ENCODE results near the gene PTTG1IP. TPM values are rescaled to one million over a fixed set of nuclear protein-coding genes. Genes with fewer than 3 reads are reported as not detected.

The PTTG1IP gene
- total RNA-seq, 1 donor from 2014 or later, result 464 TPM

DNA sequence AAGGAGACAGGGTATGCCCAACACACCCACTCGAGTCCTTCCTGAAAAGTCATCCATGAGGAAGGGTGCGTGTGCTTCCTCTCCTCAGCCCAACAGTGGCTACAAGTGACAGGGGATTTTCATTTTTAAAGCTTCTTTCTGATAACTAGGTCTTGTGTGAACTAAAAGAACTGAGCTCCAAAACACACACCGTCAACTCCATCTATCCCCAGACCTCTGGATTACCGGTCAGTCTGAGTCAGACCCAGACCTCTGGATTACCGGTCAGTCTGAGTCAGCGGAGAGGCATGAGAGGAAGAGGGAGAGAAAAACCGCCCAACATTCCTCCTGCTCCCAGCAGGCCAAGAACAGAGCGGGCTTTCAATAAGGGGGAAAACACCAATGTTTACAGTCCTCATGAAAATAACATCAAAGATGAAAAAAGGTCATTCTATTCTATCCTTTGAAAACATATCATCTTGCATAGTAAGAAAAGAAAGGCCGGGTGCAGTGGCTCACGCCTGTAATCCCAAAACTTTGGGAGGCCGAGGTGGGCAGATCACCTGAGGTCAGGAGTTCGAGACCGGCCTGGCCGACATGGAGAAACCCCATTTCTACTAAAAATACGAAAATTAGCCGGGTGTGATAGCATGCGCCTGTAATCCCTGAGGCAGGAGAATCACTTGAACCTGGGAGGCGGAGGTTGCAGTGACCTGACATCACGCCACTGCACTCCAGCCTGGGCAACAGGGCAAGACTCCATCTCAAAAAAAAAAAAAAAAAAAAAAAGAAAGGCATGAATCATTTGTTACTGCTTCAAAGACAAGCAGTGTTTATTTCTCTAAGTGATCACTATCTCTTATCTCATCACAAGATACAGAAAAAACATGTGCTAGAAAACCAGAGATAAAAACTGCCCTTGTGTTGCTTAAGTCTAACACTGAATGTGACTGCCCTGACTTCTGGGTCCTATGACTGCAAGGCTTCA, 3.4 kb downstream of the PTTG1IP start:
- peak; percentile 81 for DNase-seq (ENCODE audit: extremely low read depth, low read depth, low spot score)

DNA sequence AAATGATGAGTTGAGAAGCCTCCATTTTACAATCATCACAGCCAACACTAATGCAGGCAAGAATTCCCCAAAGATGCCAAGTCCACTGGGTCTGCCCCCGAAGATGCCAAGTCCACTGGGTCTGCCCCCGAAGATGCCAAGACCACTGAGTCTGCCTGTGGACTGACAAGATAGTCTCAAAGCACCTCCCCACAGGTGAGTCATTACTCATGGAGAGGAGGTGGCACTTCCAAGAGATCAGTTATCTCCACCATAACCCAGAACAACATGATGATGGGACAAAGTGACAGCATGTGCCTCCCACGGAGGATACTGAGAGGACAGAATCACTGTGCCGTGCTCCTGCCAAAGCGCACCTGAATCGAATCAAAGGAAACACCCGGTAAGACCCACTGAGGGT, 4.8 kb downstream of the PTTG1IP start:
- DNase-seq (ENCODE audit: extremely low read depth, low read depth, low spot score), result no peak

DNA sequence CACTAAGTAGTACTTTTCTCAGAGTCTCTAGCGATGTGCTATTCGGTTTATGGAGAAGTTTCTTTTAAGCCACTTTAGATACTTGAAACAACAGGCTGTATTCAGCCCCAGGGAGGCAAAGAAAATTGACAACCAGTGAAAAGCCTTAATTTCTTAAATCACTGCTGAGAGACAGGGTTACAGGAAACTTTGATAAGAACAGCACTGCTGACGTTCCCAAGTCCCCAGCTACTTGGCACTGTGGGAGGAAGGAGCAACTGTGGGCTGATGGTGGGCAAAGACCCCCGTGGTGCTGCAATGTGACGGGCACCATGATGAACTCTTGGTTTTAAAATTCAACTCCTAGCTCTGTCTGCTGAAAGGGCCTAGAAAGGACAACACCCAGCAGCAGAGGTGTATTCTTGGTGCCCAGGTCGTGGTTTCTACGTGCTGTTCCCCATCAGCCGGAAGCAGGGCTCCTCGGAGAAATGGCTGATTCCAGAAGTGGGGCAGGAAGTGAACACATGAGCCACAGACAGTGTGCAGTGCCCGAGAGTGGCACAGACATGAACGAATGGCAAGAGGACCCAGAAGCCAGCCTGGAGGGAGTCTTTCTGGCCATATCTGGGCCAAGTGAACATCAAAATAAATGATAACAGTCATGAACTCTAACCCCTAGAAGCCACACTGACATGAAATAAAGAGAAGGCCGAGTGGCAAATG, 5.3 kb downstream of the PTTG1IP start:
- DNase-seq (ENCODE audit: extremely low read depth, low read depth, low spot score), result no peak

- no peak for DNase-seq (ENCODE audit: extremely low read depth, low read depth, low spot score)
Observed at GRCh38 chr21:44867464-44867863, 6.0 kb downstream of the PTTG1IP start.

GRCh38 chr21:44866780-44867179, 6.7 kb downstream of the PTTG1IP start:
- no peak for DNase-seq (ENCODE audit: extremely low read depth, low read depth, low spot score)

DNA sequence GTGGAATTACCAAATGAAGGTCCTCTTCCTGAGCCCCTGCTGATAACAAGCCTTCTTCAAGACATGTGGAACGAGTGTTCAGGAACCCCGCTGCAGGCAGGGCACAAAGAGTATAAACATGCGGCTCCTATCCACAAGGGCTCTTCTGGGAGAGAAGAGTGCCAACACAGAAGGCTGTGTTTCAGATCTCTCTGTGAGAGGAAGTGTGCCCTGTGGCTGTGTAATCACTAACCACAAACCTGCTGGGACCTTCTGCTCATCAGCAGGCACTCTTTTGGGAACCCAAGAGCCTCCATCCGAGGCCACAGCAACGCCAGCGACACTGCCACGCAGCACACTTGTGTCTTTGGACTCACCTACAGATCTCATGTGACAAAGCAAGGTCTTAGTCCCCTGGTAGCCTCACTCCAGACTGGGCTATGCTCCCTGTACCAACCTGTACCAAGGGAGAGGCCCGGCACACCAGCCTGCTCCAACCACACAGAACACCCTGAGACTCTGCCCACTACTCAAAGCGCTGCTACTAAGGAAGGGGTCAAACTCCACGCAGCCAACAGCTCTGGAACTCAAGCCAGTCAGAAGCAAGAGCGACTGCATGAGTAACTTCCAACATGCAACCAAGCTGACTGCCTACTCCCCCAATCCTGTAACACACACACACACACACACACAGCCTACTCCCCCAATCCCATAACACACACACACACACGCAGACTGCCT, 7.8 kb downstream of the PTTG1IP start:
- no peak for DNase-seq (ENCODE audit: extremely low read depth, low read depth, low spot score)

DNA sequence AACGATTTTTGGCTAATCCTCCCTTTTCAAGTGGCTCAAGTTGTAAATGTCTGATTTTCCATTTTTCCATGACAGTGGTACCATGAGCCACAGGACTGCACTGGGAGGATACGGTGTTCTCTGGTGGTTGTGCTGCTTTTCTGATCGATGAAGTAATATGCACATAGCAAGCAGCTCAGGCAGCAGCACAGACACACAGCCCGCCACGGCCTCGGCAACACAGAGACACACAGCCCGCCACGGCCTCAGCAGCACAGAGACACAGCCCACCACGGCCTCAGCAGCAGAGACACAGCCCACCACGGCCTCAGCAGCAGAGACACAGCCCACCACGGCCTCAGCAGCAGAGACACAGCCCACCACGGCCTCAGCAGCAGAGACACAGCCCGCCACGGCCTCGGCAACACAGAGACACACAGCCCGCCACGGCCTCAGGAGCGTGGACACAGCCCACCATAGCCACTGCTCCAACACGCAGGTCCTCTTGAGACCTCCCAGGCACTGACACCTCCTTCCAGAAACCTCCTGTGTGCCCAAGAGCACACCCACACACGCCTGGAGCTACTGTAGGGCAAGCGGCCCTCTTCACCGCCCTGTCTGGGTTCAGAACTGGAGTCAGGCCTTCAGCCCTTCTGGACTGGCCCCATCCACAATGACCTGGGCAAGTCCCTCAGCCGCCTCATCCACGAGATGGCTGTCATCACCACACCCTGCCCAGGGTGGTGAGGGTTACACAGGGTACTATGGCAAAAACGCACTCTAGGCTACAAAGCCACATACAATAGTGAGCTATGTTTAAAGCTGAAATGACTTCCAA, 10.4 kb downstream of the PTTG1IP start:
- no peak for DNase-seq (ENCODE audit: extremely low read depth, low read depth, low spot score)

- DNase-seq (ENCODE audit: extremely low read depth, low read depth, low spot score), result no peak
Observed at GRCh38 chr21:44858791-44859190, 14.7 kb downstream of the PTTG1IP start.

GRCh38 chr21:44858291-44858690, 15.2 kb downstream of the PTTG1IP start:
- no peak for DNase-seq (ENCODE audit: extremely low read depth, low read depth, low spot score)

DNA sequence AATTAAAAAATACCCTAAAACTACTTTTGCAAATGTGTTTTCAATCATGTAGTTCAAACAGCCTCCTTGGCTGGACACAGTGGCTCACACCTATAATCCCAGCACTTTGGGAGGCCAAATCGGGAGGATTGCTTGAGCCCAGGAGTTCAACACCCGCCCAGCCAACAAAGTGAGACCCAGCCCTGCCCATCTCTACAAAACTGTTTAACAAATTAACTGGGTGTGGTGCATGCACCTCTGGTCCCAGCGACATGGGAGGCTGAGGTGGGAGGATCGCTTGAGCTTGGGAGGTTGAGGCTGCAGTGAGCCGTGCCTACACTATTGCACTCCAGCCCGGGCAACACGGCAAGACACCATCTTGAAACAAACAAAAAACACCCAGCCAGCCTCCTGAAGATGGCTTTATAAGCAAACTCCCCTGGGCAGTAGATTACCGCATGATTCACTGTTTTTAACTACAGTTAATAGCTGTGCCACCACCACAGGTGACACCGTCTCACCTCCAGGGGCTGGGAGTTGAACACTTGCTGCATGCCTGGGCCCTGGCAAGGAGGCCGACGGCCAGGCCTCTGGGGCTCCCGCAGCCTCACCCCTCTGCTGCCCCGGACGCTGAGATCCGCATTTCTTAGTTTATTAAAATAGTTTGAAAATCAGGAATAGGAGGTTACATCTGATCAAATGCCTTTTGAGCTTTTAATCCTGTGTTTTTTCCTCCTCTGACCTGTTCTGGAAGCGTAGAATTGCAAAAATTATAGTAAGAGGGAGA, 16.2 kb downstream of the PTTG1IP start:
- no peak for DNase-seq (ENCODE audit: extremely low read depth, low read depth, low spot score)

GRCh38 chr21:44856131-44856530, 17.4 kb downstream of the PTTG1IP start:
- DNase-seq (ENCODE audit: extremely low read depth, low read depth, low spot score), result no peak

DNA sequence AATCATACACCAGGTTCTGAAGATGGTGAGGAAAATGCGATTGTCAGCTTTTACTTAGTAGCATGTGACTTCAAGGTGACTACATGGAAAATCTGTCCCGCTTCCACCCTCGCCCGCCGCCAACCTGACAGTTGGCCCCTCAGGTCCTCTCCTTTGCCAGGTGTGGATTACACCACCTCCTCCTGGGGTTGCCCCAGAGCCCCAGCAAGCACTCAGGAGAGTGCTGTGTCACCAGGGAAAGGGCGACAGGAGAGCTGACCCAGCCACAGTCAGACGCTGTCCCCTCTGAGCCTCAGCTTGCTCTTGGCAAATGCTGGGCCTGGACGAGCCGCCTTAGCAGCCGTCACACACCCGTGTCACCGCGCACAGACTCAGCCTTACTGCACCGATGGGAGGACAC, 17.9 kb downstream of the PTTG1IP start:
- no peak for DNase-seq (ENCODE audit: extremely low read depth, low read depth, low spot score)

- no peak for DNase-seq (ENCODE audit: extremely low read depth, low read depth, low spot score)
Observed at GRCh38 chr21:44854664-44855446, 18.6 kb downstream of the PTTG1IP start.

DNA sequence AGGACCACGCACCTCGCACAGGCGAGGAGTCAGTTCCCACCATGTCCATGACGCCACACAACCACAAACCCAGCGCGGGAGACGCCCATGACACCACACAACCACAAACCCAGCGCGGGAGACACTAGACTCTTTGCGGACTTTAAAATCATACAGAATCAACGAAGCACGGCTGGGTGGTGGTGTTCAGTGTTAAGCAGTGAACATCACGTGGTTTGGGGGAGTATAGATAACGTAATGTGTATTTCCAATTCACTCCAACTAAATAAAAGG, 19.2 kb downstream of the PTTG1IP start:
- no peak for DNase-seq (ENCODE audit: extremely low read depth, low read depth, low spot score)

GRCh38 chr21:44853601-44854390, 19.7 kb downstream of the PTTG1IP start:
- DNase-seq (ENCODE audit: extremely low read depth, low read depth, low spot score), result no peak

GRCh38 chr21:44850905-44851657, 22.4 kb downstream of the PTTG1IP start:
- DNase-seq (ENCODE audit: extremely low read depth, low read depth, low spot score), result no peak

DNA sequence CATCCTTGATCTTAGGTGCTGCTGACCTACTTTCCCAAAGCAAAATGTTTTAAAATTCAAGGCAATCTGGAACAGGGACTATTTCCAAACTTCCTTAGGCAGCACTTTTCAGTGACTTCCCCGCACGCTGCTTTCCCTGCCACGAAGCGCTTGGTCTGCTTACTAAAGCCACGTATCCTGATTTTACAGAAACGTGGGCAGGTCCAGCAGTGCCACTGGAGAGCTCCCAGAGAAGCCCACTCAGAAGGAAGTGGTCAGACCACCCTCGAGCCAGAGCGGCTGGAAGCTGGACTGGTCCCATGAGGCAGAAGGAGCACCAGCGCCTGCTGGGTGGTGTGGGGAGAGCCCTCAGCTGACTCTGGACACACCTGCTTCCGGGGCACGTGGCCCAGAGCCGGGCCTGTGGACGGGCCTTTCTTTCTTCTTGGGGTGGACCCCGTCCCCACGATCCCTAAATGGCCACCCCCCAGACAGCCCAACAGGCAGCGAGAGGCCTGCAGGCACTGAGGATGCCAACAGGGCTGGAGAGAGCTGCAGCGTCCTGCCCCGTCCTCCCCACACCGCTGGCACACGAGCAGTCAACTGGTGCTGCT, 23.2 kb downstream of the PTTG1IP start:
- no peak for DNase-seq (ENCODE audit: extremely low read depth, low read depth, low spot score)
